RWPE2 (cell line): ENCODE data around the gene CYB5D1.

Source experiments
- ATAC-seq: fragments of 200-7000 bp; cut with Tn5 transposase; 3 replicates; pipeline ENCODE4 v1.9.1; 2021; ENCODE audit warnings: low read depth
- DNase-seq: peaks from one replicate; pipeline ENCODE4 v3.0.0-alpha.2; 2020; ENCODE audit warnings: low spot score
- H3K27ac ChIP-seq: fragments of 450-650 bp; 2 replicates; pipeline ENCODE4 v1.5.1; 2017; ENCODE audit warnings: mild to moderate bottlenecking; ENCODE audit not compliant: poor library complexity, severe bottlenecking
- H3K27me3 ChIP-seq: fragments of 250-450 bp; sonication (Bioruptor Pico); 2 replicates; pipeline ENCODE4 v1.5.1; 2021; ENCODE audit warnings: mild to moderate bottlenecking, moderate library complexity; ENCODE audit not compliant: insufficient read depth, poor library complexity, severe bottlenecking
- H3K36me3 ChIP-seq: fragments of 250-450 bp; sonication (Bioruptor Pico); 2 replicates; pipeline ENCODE4 v1.5.1; 2020; ENCODE audit warnings: low read depth, mild to moderate bottlenecking, moderate library complexity
- H3K4me1 ChIP-seq: fragments of 250-450 bp; sonication (Bioruptor Pico); 2 replicates; pipeline ENCODE4 v1.5.1; 2021; ENCODE audit warnings: mild to moderate bottlenecking, moderate library complexity; ENCODE audit not compliant: insufficient read depth, poor library complexity, severe bottlenecking
- H3K4me3 ChIP-seq: fragments of 250-450 bp; sonication (Bioruptor Pico); 2 replicates; pipeline ENCODE4 v1.5.1; 2021; ENCODE audit warnings: mild to moderate bottlenecking, moderate library complexity; ENCODE audit not compliant: severe bottlenecking
- H3K9me3 ChIP-seq: fragments of 250-450 bp; sonication (Bioruptor Pico); 2 replicates; pipeline ENCODE4 v1.5.1; 2021; ENCODE audit warnings: mild to moderate bottlenecking, moderate library complexity; ENCODE audit not compliant: severe bottlenecking
- CTCF ChIP-seq: fragments of 450-650 bp; IDR thresholded peaks from one replicate; pipeline ENCODE4 v1.5.1; 2017; ENCODE audit warnings: mild to moderate bottlenecking, moderate library complexity; ENCODE audit not compliant: poor library complexity, severe bottlenecking

The CYB5D1 gene

DNA sequence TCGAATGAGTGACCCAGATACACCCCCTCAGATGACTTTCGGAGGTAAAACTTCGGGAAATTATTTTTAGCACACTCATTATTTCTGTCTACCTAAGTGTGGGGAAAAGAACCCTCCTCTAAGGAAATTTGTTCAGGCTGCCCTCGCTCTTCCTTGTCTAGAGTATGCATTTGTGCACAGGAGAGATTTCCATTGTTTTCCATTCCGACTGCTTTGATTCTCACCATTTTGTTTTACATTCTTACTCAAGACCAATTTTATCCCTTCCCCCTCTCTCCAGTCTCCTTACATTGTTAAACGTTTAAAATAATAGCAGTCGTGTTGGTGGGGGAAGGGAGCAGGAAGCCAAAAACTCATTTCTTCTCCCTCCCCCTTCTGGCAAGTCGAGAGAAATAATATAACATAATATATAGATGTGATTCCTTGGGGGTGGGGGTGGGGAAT, 29.3 kb downstream of the CYB5D1 start:
- peak overlapping the region; percentile 47 for H3K4me3 ChIP-seq
- no peaks in the 10 kb centered on the region for H3K27me3 ChIP-seq
- H3K9me3 ChIP-seq, result no peaks in the 10 kb centered on the region
- peaks cover 27% of the 10 kb centered on the region for H3K4me1 ChIP-seq
- no peak for TF ChIP-seq CTCF
- DNase-seq (no peak), ATAC-seq (peak; percentile 6; the same call in 2 of the 3 replicates)
- H3K27ac ChIP-seq, result peak overlapping the region; percentile 94
- peaks cover 23% of the 10 kb centered on the region for H3K36me3 ChIP-seq

- ATAC-seq, result peak; percentile 78
- peaks cover 22% of the 10 kb centered on the region for H3K36me3 ChIP-seq
- no peak for TF ChIP-seq CTCF
- peak; percentile 89 for DNase-seq
- H3K4me1 ChIP-seq, result peaks cover 27% of the 10 kb centered on the region
- peak overlapping the region; percentile 94 for H3K27ac ChIP-seq
- no peaks in the 10 kb centered on the region for H3K9me3 ChIP-seq
- peak overlapping the region; percentile 47 for H3K4me3 ChIP-seq
- H3K27me3 ChIP-seq, result no peaks in the 10 kb centered on the region
These were observed 29.8 kb downstream of the CYB5D1 start for GRCh38 chr17:7887482-7888183.

GRCh38 chr17:7888184-7888920, 30.5 kb downstream of the CYB5D1 start, which contains the start of gene CHD3:
CHD3 (plus strand) TSS chr17:7888789; CDS start chr17:7889001, 212 bp downstream.
- no peaks in the 10 kb centered on the region for H3K9me3 ChIP-seq
- peak within 1 kb of the TSS; percentile 31 for H3K4me3 ChIP-seq
- H3K27ac ChIP-seq, result peak within 1 kb of the TSS; percentile 94
- ATAC-seq (peak; percentile 54), DNase-seq (no peak)
- H3K36me3 ChIP-seq, result peaks cover 22% of the 10 kb centered on the region
- no peaks in the 10 kb centered on the region for H3K27me3 ChIP-seq
- peaks cover 27% of the 10 kb centered on the region for H3K4me1 ChIP-seq
- no peak for TF ChIP-seq CTCF

DNA sequence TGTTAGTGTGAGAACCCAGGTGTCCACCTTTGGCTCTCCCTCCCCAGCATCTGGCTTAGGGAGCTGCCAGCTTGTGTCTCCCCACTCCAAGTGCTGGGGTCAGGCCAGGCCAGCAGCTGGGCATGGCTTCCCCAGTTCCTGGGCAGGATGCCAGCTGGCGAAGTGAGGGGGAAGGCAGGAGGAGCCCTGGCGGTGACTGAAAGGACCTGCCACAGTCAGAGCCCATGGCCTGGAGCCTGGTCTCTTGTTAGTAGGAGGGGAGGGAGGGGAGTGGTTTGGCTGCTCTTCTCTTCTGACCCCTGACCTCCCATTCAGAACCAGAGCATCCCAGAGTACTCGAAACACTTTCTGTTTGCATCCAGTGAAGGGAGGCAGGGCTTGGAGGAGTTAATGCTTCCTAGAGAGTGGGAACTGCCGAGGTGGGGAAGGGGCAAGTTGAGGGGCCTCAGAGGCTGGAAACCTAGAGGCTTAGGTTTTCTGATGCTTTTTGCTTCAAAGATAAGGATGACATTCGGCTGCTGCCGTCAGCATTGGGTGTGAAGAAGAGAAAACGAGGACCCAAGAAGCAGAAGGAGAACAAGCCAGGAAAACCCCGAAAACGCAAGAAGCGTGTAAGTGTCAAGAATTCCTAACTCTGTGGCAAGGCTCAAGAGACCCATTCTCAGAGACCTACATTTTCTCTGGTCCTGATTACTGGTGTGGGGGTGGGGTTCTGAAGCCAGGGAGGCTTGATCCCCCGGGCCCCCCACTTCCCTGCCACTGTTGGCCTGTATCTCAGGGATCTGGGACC, 31.6 kb downstream of the CYB5D1 start:
- H3K4me1 ChIP-seq, result peaks cover 19% of the 10 kb centered on the region
- ATAC-seq, result peak; percentile 56
- no peaks in the 10 kb centered on the region for H3K9me3 ChIP-seq
- peaks cover 31% of the 10 kb centered on the region for H3K36me3 ChIP-seq
- peak; percentile 17 for TF ChIP-seq CTCF
- no peak overlapping the region for H3K4me3 ChIP-seq
- DNase-seq, result peak; percentile 94
- H3K27ac ChIP-seq, result peak overlapping the region; percentile 94
- no peaks in the 10 kb centered on the region for H3K27me3 ChIP-seq
